Fibroblast of skin of scalp (primary cell): ENCODE results near the gene TLR2.
"Not testable (repeated sequence)": the region's sequence is repeated elsewhere in the genome, so short reads cannot be mapped to it uniquely, and the experiment has no call there.

Experiments
- DNase-seq: peaks from one replicate; pipeline ENCODE4 v3.0.0-alpha.2; 2013

Gene TLR2

GRCh38 chr4:153661908-153662307 is 22.2 kb upstream of the TLR2 start:
- no peak for DNase-seq

- no peak for DNase-seq
Observed at GRCh38 chr4:153663667-153664066, 20.4 kb upstream of the TLR2 start.

GRCh38 chr4:153666505-153666904 is 17.6 kb upstream of the TLR2 start:
- DNase-seq: not testable (repeated sequence)

- DNase-seq: no peak
Observed at GRCh38 chr4:153668647-153669046, 15.4 kb upstream of the TLR2 start.

- DNase-seq: no peak
Observed at GRCh38 chr4:153669838-153670237, 14.2 kb upstream of the TLR2 start.

- peak; percentile 31 for DNase-seq
Observed at GRCh38 chr4:153676486-153676885, 7.6 kb upstream of the TLR2 start.

GRCh38 chr4:153676984-153677383 is 7.1 kb upstream of the TLR2 start:
- peak; percentile 89 for DNase-seq

GRCh38 chr4:153679486-153679885 is 4.6 kb upstream of the TLR2 start:
- no peak for DNase-seq

- DNase-seq: no peak
Observed at GRCh38 chr4:153683763-153684181, 308 bp upstream of the TLR2 start.

GRCh38 chr4:153684971-153685371 is 891 bp downstream of the TLR2 start:
- no peak for DNase-seq

- no peak for DNase-seq
Observed at GRCh38 chr4:153704522-153704921, 20.4 kb downstream of the TLR2 start.

GRCh38 chr4:153705743-153706468 is 21.8 kb downstream of the TLR2 start:
- DNase-seq: no peak

- DNase-seq: no peak
Observed at GRCh38 chr4:153706519-153706918, 22.4 kb downstream of the TLR2 start.

- no peak for DNase-seq
Observed at GRCh38 chr4:153710681-153711080, 26.6 kb downstream of the TLR2 start.

GRCh38 chr4:153713866-153714646 is 30.0 kb downstream of the TLR2 start:
- DNase-seq: peak; percentile 7

GRCh38 chr4:153722036-153722435 is 38.0 kb downstream of the TLR2 start:
- no peak for DNase-seq

- DNase-seq: no peak
Observed at GRCh38 chr4:153724606-153725005, 40.5 kb downstream of the TLR2 start.

- DNase-seq: no peak
Observed at GRCh38 chr4:153725136-153725830, 41.2 kb downstream of the TLR2 start.

GRCh38 chr4:153725831-153726154 is 41.7 kb downstream of the TLR2 start:
- DNase-seq: no peak

GRCh38 chr4:153728151-153728550 is 44.1 kb downstream of the TLR2 start:
- DNase-seq: no peak

GRCh38 chr4:153728660-153729059 is 44.6 kb downstream of the TLR2 start:
- no peak for DNase-seq

- DNase-seq: no peak
Observed at GRCh38 chr4:153729895-153730294, 45.8 kb downstream of the TLR2 start.

- peak; percentile 93 for DNase-seq
Observed at GRCh38 chr4:153731239-153731638, 47.2 kb downstream of the TLR2 start.
